SH-SY5Y (cell line): ENCODE data around the gene ACOT8.

Experiments
- GATA2 ChIP-seq: IDR thresholded peaks from 2 replicates; pipeline ENCODE4 v1.6.1; 2011; ENCODE audit warnings: mild to moderate bottlenecking, low read depth, low read length
- GATA3 ChIP-seq: IDR thresholded peaks from 2 replicates; pipeline ENCODE4 v1.6.1; 2011; ENCODE audit warnings: low read depth, mild to moderate bottlenecking, low read length, moderate library complexity

GRCh38 chr20:45827712-45828111 is 29.5 kb downstream of the ACOT8 start:
- TF ChIP-seq GATA3, result no peak
- TF ChIP-seq GATA2, result no peak
